ENCODE measurements around the gene GALNT10.

GALNT10 gene

GRCh38 chr5:154388842-154389241, 198.3 kb downstream of the GALNT10 start:
- TF ChIP-seq ESRRG (CRISPR knock-in tag; IDR thresholded peaks at IDR 0.05), result no peak
- TF ChIP-seq CREB5 (CRISPR knock-in tag; IDR thresholded peaks at IDR 0.05; ENCODE audit: low read depth), result no peak
- no peak for TF ChIP-seq CSRNP3 (CRISPR knock-in tag; IDR thresholded peaks at IDR 0.05)
- TF ChIP-seq OSR1 (CRISPR knock-in tag; IDR thresholded peaks at IDR 0.05), result no peak
- no peak for TF ChIP-seq BACH2 (CRISPR knock-in tag; IDR thresholded peaks at IDR 0.05; ENCODE audit: borderline replicate concordance)
- no peak for TF ChIP-seq ARNTL (CRISPR knock-in tag; IDR thresholded peaks at IDR 0.05; ENCODE audit: borderline replicate concordance, low read depth)
- no peak for TF ChIP-seq SNAI2 (CRISPR knock-in tag; IDR thresholded peaks at IDR 0.05)
- TF ChIP-seq ZNF565 (CRISPR knock-in tag; conservative IDR thresholded peaks at IDR 0.05; ENCODE audit: low read depth), result no peak
- TF ChIP-seq PPARA (CRISPR knock-in tag; IDR thresholded peaks at IDR 0.05; ENCODE audit: borderline replicate concordance), result no peak
- TF ChIP-seq ZC3H10 (CRISPR knock-in tag; IDR thresholded peaks at IDR 0.05), result no peak
- TF ChIP-seq ISL1 (CRISPR knock-in tag; IDR thresholded peaks at IDR 0.05), result no peak
- ATAC-seq, result no peak

- ATAC-seq, result 0 out of 3 replicates have a peak, but pooled peaks have one; percentile 30
- TF ChIP-seq TCF4 (CRISPR knock-in tag; IDR thresholded peaks at IDR 0.05; ENCODE audit: borderline replicate concordance) (no peak), GLIS3 (CRISPR knock-in tag; IDR thresholded peaks at IDR 0.05) (no peak), CREB5 (CRISPR knock-in tag; IDR thresholded peaks at IDR 0.05; ENCODE audit: low read depth) (no peak), ZNF8 (CRISPR knock-in tag; IDR thresholded peaks at IDR 0.05) (no peak), CSRNP3 (CRISPR knock-in tag; IDR thresholded peaks at IDR 0.05) (no peak), ESRRG (CRISPR knock-in tag; IDR thresholded peaks at IDR 0.05) (no peak), BACH2 (CRISPR knock-in tag; IDR thresholded peaks at IDR 0.05; ENCODE audit: borderline replicate concordance) (no peak), ZNF70 (CRISPR knock-in tag; IDR thresholded peaks at IDR 0.05) (no peak), ZNF565 (CRISPR knock-in tag; conservative IDR thresholded peaks at IDR 0.05; ENCODE audit: low read depth) (no peak), ISL1 (CRISPR knock-in tag; IDR thresholded peaks at IDR 0.05) (no peak), RARB (CRISPR knock-in tag; IDR thresholded peaks at IDR 0.05) (no peak), TOX (CRISPR knock-in tag; IDR thresholded peaks at IDR 0.05; ENCODE audit: borderline replicate concordance) (no peak), TSHZ2 (CRISPR knock-in tag; IDR thresholded peaks at IDR 0.05) (no peak), OSR1 (CRISPR knock-in tag; IDR thresholded peaks at IDR 0.05) (no peak)
- TF ChIP-seq, protein P1, sequence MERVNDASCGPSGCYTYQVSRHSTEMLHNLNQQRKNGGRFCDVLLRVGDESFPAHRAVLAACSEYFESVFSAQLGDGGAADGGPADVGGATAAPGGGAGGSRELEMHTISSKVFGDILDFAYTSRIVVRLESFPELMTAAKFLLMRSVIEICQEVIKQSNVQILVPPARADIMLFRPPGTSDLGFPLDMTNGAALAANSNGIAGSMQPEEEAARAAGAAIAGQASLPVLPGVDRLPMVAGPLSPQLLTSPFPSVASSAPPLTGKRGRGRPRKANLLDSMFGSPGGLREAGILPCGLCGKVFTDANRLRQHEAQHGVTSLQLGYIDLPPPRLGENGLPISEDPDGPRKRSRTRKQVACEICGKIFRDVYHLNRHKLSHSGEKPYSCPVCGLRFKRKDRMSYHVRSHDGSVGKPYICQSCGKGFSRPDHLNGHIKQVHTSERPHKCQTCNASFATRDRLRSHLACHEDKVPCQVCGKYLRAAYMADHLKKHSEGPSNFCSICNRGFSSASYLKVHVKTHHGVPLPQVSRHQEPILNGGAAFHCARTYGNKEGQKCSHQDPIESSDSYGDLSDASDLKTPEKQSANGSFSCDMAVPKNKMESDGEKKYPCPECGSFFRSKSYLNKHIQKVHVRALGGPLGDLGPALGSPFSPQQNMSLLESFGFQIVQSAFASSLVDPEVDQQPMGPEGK (CRISPR knock-in tag; IDR thresholded peaks at IDR 0.05; ENCODE audit: borderline replicate concordance), result no peak
Observed at GRCh38 chr5:154390096-154390495, 199.6 kb downstream of the GALNT10 start.
